H7 (cell line): ENCODE data around the gene ABCD3. TPM values are rescaled to one million over a fixed set of nuclear protein-coding genes. Genes with fewer than 3 reads are reported as not detected.

Experiments
- DNase-seq: peaks from one replicate; pipeline ENCODE4 v3.0.0; 2012
- H3K27me3 ChIP-seq: 2 replicates; pipeline ENCODE4 v1.6.0; 2011; ENCODE audit warnings: mild to moderate bottlenecking, low read length; ENCODE audit not compliant: control insufficient read depth, insufficient read depth
- H3K36me3 ChIP-seq: replicated peaks from 2 replicates; pipeline ENCODE4 v1.5.1; 2011; ENCODE audit warnings: low read length; ENCODE audit not compliant: control insufficient read depth, insufficient read depth
- H3K4me3 ChIP-seq: 2 replicates; pipeline ENCODE4 v1.5.1; 2011; ENCODE audit warnings: low read depth, mild to moderate bottlenecking, control low read depth, low read length, moderate library complexity; ENCODE audit not compliant: insufficient read depth
- total RNA-seq: library from RNA; depleted of rRNA; stranded (reverse); fragments of >200 nt; shearing (Covaris generic); gene quantifications from 2 replicates; pipeline ENCODE4 v1.2.3, GENCODE V29; 2014

ABCD3 gene
- total RNA-seq, 1 experiment from 2014 or later: 32.1 TPM

DNA sequence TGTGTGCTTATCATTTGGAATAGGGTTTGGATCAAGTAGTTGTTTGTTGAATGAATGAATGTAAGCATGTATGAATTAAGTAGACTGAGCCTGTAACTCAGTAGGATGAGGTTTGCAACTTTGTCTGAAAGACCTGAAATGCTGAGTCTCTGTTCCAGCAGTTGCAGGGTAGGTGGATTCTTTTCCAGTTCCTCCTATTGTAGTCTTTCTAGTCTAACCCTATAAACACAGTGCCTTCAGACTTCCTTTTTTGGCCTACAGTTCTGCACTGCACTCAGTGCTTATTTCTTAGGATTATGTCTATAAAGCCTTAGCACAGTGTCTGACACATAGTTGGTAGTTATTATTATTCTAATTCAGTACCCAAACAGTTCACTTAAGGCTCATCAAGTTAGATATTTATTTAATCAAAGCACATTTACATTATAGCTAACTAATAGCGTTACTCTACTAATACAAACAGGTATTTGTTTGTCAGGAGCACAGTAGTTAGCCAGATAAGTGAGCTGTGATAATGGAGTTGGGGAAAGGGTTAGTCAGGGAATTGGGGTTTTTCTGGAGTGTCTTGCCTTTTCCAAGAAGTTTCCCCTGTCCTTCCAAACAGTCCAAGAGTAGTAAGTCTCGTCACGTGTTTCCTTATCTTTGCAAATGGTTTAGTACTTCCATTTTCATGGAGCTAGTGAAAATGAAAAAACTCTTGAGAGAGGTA, 45.0 kb downstream of the ABCD3 start:
- DNase-seq: no peak
- Histone ChIP-seq H3K27me3 (no peaks in the 10 kb centered on the region; the same call in 1 of the 2 replicates), H3K4me3 (no peak overlapping the region), H3K36me3 (no peaks in the 10 kb centered on the region; the same call in 1 of the 2 replicates)

DNA sequence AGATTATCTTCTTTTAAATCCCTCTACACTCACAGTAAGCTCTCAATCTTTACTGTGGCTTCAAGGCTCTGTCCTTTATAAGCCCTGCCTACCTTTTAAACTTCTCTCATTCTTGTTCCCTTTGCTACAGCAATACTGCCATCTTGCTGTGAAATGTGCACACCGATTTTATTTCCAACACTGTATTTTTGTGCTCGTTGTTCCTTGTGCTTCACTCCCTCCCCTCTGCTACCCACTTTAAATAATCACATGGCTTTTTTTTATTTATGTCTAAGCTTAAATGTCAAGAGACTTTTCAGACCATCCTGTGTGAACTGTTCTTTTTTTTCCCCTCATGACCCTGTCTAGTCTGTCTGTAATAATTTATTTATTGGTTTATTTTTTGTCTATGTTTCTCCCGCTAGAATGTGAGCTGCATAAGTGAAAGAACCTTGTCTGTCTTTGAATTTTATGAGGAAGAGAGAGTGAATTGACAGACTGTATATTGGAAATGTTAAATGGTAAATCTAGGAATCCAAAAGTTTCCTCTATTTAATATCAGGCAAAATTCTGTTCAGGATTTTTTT, 45.7 kb downstream of the ABCD3 start:
- H3K27me3 ChIP-seq: no peaks in the 10 kb centered on the region; the same call in 1 of the 2 replicates
- H3K36me3 ChIP-seq: no peaks in the 10 kb centered on the region; the same call in 1 of the 2 replicates
- peak; percentile 10 for DNase-seq
- H3K4me3 ChIP-seq: no peak overlapping the region

DNA sequence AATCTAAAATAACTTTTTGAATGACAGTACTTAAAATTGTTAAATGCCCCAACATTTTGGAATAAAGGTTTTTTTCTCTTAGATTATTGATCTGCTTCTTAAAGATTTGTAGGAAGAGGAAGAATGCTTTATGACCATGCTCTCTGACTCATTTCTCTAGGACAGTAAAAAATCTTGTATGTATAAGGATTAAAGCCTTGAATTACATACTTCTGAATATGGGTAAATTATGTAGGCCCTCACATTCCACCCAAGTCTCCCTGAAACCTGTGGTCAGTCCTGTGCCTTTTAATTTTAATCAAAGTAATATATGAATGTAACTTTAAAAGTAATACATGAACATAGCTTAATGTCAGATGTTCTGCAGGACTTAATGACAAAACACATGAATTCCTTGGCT, 50.5 kb downstream of the ABCD3 start:
- H3K27me3 ChIP-seq: no peaks in the 10 kb centered on the region; the same call in 1 of the 2 replicates
- DNase-seq: no peak
- H3K4me3 ChIP-seq: no peak overlapping the region
- H3K36me3 ChIP-seq: no peaks in the 10 kb centered on the region; the same call in 1 of the 2 replicates

DNA sequence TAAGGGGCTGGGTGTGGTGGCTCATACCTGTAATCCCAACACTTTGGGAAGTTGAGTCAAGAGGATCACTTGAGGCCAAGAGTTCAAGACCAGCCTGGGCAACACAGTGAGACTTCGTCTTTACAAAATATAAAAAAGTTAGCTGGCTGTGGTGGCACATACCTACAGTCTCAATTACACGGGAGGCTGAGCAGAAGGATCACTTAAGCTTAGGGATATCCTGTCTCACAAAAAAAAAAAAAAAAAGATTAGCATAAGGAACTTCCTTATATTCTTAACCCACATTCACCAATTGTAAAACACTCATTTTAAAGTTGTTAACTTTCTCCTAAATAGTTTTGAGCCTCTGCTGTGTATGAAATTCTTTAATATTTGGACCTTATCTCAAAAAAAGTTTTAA, 53.1 kb downstream of the ABCD3 start:
- DNase-seq: no peak
- no peaks in the 10 kb centered on the region; the same call in 1 of the 2 replicates for H3K27me3 ChIP-seq
- no peak overlapping the region for H3K4me3 ChIP-seq
- H3K36me3 ChIP-seq: no peaks in the 10 kb centered on the region; the same call in 1 of the 2 replicates

DNA sequence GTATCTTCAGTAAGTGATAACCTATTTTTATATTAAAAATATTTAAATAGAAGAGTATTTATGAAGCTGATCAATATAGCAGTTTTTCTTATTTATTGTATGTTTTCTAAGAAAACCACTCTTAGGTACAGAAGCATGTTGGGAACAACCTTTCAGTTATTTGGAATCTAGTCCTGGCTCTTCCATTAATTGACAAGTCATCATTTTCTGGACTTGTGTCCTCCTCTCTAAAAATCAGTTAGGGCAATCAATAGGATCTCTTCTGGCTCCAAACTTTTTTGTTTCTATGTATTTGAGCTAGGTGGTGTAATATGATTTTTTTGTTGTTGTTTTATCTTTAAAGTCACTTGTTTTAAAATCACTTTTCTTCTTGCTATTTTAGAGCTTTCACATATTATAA, 57.0 kb downstream of the ABCD3 start:
- no peak overlapping the region for H3K4me3 ChIP-seq
- no peaks in the 10 kb centered on the region for H3K27me3 ChIP-seq
- no peak for DNase-seq
- H3K36me3 ChIP-seq: no peaks in the 10 kb centered on the region; the same call in 1 of the 2 replicates

DNA sequence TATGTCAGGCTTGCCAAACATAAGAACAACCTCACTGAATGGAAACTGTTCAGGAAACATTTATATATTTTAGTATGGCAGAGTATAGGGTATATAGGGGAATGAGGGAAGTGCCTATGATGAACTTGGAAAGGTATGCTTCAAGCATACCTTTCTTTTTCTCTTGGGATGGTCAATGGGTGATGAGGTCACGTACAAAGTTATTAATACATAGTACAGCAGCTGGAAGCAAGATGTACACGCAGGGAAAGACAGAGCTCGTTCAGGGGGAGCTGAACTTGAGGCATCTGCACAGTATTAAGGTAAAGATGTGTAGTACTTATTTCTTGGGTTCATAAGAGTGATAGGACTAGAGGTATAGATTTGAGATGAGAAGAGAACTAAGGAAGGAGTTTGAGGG, 61.5 kb downstream of the ABCD3 start:
- no peak overlapping the region for H3K4me3 ChIP-seq
- no peaks in the 10 kb centered on the region; the same call in 1 of the 2 replicates for H3K36me3 ChIP-seq
- no peaks in the 10 kb centered on the region for H3K27me3 ChIP-seq
- no peak for DNase-seq

DNA sequence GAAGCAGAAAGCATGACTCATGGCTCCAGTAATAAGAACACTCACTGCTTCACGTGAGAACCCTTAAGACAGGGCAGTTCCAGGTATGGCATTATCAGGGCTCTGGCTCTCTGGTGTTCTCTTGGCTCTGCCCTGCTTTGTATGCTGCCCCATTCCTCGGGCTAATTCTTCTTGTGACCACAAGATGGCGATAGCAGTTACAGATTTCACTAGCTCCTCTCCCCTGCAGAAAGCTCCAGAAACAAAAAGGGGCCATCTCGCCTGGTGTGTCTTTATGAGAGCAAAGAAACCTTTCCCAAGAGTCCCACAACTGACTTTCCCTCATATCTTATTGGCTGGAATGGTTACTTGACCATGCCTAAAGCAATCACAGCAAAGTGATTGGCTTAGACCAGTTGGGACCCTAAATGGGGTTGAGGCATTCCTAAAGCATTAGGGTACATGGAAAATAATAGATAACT, 63.3 kb downstream of the ABCD3 start:
- Histone ChIP-seq H3K4me3 (no peak overlapping the region), H3K27me3 (no peaks in the 10 kb centered on the region), H3K36me3 (no peaks in the 10 kb centered on the region; the same call in 1 of the 2 replicates)
- DNase-seq: peak; percentile 44

DNA sequence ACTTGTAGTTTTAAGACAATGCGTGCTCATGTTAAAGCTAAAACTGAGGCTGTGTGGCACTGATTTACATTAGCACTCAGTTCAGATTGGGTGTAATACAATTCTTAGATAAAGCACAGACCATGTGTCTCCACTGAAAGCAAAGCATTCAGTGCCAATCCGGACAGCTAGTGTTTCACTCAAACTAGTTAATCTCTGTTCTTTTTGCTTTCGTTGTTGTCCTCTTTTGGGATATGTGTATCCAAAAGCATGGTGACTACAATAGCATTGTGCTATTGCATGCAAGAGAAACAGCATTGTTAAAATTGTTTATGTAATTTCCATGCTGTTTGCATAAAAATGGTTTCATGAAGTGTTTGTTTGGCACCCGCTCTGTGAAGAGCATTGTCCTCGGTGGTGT, 68.8 kb downstream of the ABCD3 start:
- Histone ChIP-seq H3K4me3 (no peak overlapping the region), H3K36me3 (no peaks in the 10 kb centered on the region; the same call in 1 of the 2 replicates), H3K27me3 (no peaks in the 10 kb centered on the region)
- DNase-seq: no peak

DNA sequence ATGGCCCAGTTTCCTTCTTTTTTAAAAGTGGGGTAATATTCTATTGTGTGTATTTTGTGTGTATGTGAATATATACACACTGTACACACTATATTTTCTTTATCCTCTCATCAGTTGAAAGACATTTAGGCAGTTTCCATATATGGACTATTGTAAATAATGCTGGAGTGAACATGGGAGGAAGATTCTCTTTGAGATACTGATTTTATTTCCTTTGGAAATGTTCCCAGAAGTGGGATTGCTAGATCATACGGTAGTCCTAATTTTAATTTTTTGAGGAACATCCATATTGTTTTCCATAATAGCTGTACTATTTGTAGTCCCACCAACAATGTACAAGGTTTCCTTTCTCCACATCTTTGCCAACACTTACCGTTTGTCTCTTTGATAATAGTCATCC, 72.4 kb downstream of the ABCD3 start:
- Histone ChIP-seq H3K36me3 (peaks cover 3% of the 10 kb centered on the region), H3K4me3 (no peak overlapping the region), H3K27me3 (no peaks in the 10 kb centered on the region)
- no peak for DNase-seq

DNA sequence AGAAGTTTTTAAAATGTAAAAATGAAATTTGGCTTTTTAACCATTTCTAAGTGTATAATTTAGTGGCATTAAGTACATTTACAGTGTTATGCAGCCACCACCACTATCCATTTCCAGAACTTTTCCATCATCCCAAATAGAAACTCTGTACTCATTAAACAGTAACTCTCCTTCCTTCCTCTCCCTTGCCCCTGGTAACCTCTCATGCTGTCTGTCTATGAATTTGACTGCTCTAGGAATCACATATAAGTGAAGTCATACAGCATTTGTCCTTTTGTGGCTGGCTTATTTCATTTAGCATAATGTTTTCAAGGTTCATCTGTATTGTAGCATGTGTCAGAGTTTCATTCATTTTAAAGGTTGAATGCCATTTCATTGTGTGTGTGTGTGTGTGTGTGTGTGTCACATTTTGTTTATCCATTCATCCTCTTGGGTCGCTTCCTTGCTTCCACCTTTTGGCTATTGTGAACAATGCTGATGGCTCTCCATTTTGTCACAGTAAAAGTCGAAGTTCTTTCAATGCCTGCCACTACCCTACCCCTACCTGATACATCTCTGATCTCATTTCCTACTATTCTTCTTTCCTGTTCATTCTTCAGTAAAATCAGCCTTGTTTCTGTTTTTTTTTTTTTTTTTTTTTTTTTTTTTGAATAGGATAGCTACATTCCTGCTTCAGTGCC, 78.0 kb downstream of the ABCD3 start:
- peaks cover 3% of the 10 kb centered on the region for H3K36me3 ChIP-seq
- no peak overlapping the region for H3K4me3 ChIP-seq
- no peak for DNase-seq
- no peaks in the 10 kb centered on the region for H3K27me3 ChIP-seq

DNA sequence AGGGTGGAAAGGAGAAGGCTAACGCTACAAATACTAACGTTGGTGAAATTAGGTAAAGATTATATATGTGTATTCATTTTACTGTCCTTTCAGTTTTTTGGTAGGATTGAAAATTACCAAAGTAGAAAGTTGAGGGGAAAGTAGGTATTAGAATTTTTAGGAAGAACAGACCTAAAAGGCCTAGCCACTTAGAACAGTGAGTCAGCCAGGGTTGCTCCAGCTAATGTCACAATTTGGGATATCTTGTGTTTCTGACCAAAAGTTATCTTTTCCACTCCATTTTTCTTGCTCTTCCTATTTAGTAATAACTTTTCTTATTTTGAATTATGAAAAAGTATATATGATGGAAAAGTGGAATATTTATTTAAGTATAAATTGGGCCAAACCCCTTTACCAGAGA, 83.2 kb downstream of the ABCD3 start:
- Histone ChIP-seq H3K36me3 (no peaks in the 10 kb centered on the region; the same call in 1 of the 2 replicates), H3K27me3 (no peaks in the 10 kb centered on the region), H3K4me3 (no peak overlapping the region)
- DNase-seq: no peak

DNA sequence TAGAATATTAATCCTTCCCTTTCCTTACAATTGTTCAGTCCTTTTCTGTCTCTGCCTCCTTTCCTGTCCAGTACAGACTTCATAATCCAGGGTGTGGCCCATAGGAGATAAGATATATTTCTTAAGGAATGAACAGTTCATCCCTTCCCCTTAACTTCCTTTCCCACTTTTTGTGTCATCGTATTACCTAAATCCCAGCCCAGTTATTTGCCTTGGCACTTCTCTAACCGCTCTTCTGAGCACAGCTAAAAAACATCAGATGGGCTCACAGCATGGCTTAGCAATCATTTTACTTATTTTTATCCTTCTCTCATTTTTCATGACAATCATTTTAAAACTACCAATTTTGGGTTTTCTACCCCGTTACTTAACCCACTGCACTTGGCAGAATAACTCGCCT, 83.7 kb downstream of the ABCD3 start:
- no peak for DNase-seq
- H3K36me3 ChIP-seq: no peaks in the 10 kb centered on the region; the same call in 1 of the 2 replicates
- H3K27me3 ChIP-seq: no peaks in the 10 kb centered on the region
- no peak overlapping the region for H3K4me3 ChIP-seq

DNA sequence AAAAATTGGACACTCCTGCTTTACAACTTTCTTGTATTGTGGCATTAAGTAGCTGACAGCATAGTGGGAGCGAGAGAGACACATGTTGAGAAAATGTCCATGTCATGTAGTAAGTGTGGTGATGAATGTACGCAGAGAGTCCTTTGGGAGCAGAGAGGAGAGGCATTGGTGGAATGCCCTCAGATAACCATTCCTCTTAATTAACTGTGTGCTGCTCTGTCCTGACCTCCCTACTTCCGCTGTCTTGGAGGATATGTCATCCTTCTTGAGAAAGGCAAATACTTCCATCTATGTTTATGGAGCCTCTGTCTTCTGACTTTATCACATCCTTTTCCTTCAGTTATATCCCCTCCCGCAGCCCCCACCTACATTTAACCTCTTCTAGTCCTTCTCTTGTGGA, 85.0 kb downstream of the ABCD3 start:
- no peaks in the 10 kb centered on the region; the same call in 1 of the 2 replicates for H3K36me3 ChIP-seq
- H3K4me3 ChIP-seq: no peak overlapping the region
- DNase-seq: no peak
- no peaks in the 10 kb centered on the region for H3K27me3 ChIP-seq

DNA sequence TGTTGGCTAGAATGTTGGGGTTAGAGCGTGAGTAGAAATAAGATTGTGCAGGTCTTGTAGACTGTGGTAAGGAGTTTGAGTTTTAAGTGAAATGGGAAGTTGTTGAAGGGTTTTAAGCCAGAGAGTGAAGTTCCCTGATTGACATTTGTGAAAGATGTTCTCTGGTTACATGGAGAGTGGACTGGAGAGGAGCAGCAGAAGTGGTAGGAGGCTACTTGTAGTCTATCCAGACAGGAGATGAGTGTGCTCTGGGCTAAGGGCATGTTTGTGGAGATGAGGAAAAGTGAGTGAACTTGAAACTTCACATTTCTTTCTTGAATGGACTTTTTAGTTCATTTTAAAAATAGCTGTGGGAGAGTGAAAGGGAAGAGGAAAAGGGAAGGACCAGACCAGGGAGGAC, 86.4 kb downstream of the ABCD3 start:
- Histone ChIP-seq H3K36me3 (no peaks in the 10 kb centered on the region; the same call in 1 of the 2 replicates), H3K4me3 (no peak overlapping the region), H3K27me3 (no peaks in the 10 kb centered on the region)
- no peak for DNase-seq

DNA sequence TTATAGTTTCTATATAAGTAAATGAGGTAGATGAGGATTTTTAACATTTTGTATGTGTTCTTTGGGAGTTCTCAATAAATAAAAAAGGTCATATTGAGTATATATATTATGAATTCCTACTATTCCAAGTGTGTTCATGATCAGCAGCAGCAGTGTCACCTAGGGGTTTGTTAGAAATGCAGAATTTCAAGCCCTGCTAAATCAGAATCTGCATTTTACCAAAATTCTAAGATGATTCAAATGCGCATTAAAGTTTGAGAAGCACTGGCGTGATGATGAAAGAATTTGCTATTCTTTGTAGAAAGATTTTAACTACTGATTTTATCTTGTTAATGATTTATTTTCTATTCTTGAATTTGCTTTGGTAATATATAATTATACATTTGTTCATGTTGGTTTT, 94.6 kb downstream of the ABCD3 start:
- DNase-seq: no peak
- H3K4me3 ChIP-seq: no peak overlapping the region

More for the DNA sequence above, 94.6 kb downstream of the ABCD3 start:
- Histone ChIP-seq H3K36me3 (no peaks in the 10 kb centered on the region), H3K27me3 (no peaks in the 10 kb centered on the region)
